DOHH2 (cell line): ENCODE data around the gene PLEKHG4B.
"Not testable (repeated sequence)": the region's sequence is repeated elsewhere in the genome, so short reads cannot be mapped to it uniquely, and the experiment has no call there.

Experiments used
- H3F3A ChIP-seq: fragments of 200-600 bp; sonication (generic), shearing (Covaris generic); 2 replicates; pipeline ENCODE4 v1.6.0; 2016; ENCODE audit warnings: antibody characterized with exemption, mild to moderate bottlenecking; ENCODE audit not compliant: control insufficient read depth, insufficient read depth
- H3K27ac ChIP-seq: fragments of 200-600 bp; sonication (generic); 2 replicates; pipeline ENCODE4 v1.5.1; 2014; ENCODE audit warnings: low read depth, mild to moderate bottlenecking, low read length, moderate library complexity
- H3K27me3 ChIP-seq: fragments of 200-600 bp; sonication (generic); 2 replicates; pipeline ENCODE4 v1.6.1; 2014; ENCODE audit warnings: mild to moderate bottlenecking, low read length, mixed read lengths; ENCODE audit not compliant: control insufficient read depth
- H3K36me3 ChIP-seq: fragments of 200-600 bp; sonication (generic); 2 replicates; pipeline ENCODE4 v1.6.1; 2014; ENCODE audit warnings: mild to moderate bottlenecking, low read length, moderate library complexity, mixed read lengths; ENCODE audit not compliant: control insufficient read depth
- H3K4me1 ChIP-seq: fragments of 200-600 bp; sonication (generic); 2 replicates; pipeline ENCODE4 v1.6.1; 2014; ENCODE audit warnings: mild to moderate bottlenecking, low read length, mixed read lengths; ENCODE audit not compliant: control insufficient read depth
- H3K4me2 ChIP-seq: fragments of 200-600 bp; sonication (generic); 2 replicates; pipeline ENCODE4 v1.6.0; 2014; ENCODE audit warnings: mild to moderate bottlenecking, low read length, moderate library complexity
- H3K4me3 ChIP-seq: fragments of 200-600 bp; sonication (generic); 2 replicates; pipeline ENCODE4 v1.5.1; 2014; ENCODE audit warnings: mild to moderate bottlenecking, low read length, mixed read lengths
- H3K79me2 ChIP-seq: fragments of 200-600 bp; sonication (generic); 2 replicates; pipeline ENCODE4 v1.6.1; 2014; ENCODE audit warnings: mild to moderate bottlenecking, low read length, mixed read lengths; ENCODE audit not compliant: control insufficient read depth
- H3K9me2 ChIP-seq: fragments of 200-600 bp; sonication (generic); replicated peaks from 2 replicates; pipeline ENCODE4 v1.6.1; 2014; ENCODE audit warnings: mild to moderate bottlenecking, low read length, mixed read lengths; ENCODE audit not compliant: control insufficient read depth
- H3K9me3 ChIP-seq: fragments of 200-600 bp; sonication (generic); 2 replicates; pipeline ENCODE4 v1.6.1; 2014; ENCODE audit warnings: antibody characterized with exemption, low read length, mixed read lengths; ENCODE audit not compliant: control insufficient read depth, insufficient read depth
- H4K20me1 ChIP-seq: fragments of 200-600 bp; sonication (generic); 2 replicates; pipeline ENCODE4 v1.6.0; 2014; ENCODE audit warnings: low read depth, mild to moderate bottlenecking, antibody characterized with exemption, low read length, moderate library complexity; ENCODE audit not compliant: control insufficient read depth, insufficient read depth
- EZH2phosphoT487 ChIP-seq: fragments of 200-600 bp; sonication (generic); IDR thresholded peaks from 2 replicates; pipeline ENCODE4 v1.6.1; 2017; ENCODE audit warnings: borderline replicate concordance, mild to moderate bottlenecking, antibody characterized with exemption, low read length, moderate library complexity, mixed read lengths
- TF ChIP-seq, protein P1 (sequence below): fragments of 200-600 bp; sonication (generic); IDR thresholded peaks from one replicate; pipeline ENCODE4 v1.5.1; 2014; ENCODE audit warnings: antibody characterized with exemption, mild to moderate bottlenecking, low read depth, low read length; ENCODE audit not compliant: poor library complexity, severe bottlenecking

The PLEKHG4B gene

DNA sequence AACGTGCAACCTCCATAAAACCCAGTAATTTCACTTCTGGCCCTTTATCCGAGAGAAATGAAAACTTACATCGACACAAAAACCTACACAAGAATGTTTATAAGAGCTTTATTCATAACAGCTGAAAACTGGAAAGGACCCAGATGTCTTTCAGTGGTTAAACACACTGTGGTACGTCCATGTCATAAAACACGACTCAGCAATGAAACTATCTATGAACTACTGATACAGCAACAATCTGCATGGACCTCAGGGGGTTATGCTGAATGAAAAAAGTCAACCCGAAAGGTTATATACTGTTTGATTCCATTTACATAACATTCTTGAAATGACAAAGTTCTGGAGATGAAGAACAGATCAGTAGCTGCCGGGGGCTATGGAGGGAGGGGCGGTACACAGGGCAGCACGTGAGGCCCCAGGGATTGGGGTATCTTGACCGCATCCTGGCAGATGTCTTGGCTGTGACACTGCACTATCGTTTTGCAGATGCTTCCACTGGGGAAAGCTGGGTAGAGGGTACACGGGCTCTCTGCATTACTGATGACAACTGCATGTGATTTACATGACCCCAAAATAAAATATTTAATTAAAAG lies 121.9 kb downstream of the PLEKHG4B start:
- Histone ChIP-seq H3K4me3 (no peak overlapping the region), H3K4me1 (peaks cover 27% of the 10 kb centered on the region), H3K36me3 (peaks cover 25% of the 10 kb centered on the region), H3K9me3 (no peaks in the 10 kb centered on the region), H4K20me1 (peaks cover 5% of the 10 kb centered on the region; the same call in 1 of the 2 replicates), H3F3A (no peaks in the 10 kb centered on the region), H3K79me2 (peaks cover 62% of the 10 kb centered on the region), H3K4me2 (peak overlapping the region; percentile 30), H3K9me2 (no peaks in the 10 kb centered on the region), H3K27me3 (no peaks in the 10 kb centered on the region), H3K27ac (peak overlapping the region; percentile 6; the same call in 1 of the 2 replicates)
- TF ChIP-seq, protein P1, sequence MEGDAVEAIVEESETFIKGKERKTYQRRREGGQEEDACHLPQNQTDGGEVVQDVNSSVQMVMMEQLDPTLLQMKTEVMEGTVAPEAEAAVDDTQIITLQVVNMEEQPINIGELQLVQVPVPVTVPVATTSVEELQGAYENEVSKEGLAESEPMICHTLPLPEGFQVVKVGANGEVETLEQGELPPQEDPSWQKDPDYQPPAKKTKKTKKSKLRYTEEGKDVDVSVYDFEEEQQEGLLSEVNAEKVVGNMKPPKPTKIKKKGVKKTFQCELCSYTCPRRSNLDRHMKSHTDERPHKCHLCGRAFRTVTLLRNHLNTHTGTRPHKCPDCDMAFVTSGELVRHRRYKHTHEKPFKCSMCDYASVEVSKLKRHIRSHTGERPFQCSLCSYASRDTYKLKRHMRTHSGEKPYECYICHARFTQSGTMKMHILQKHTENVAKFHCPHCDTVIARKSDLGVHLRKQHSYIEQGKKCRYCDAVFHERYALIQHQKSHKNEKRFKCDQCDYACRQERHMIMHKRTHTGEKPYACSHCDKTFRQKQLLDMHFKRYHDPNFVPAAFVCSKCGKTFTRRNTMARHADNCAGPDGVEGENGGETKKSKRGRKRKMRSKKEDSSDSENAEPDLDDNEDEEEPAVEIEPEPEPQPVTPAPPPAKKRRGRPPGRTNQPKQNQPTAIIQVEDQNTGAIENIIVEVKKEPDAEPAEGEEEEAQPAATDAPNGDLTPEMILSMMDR = no peak
- TF ChIP-seq EZH2phosphoT487 = no peak

DNA sequence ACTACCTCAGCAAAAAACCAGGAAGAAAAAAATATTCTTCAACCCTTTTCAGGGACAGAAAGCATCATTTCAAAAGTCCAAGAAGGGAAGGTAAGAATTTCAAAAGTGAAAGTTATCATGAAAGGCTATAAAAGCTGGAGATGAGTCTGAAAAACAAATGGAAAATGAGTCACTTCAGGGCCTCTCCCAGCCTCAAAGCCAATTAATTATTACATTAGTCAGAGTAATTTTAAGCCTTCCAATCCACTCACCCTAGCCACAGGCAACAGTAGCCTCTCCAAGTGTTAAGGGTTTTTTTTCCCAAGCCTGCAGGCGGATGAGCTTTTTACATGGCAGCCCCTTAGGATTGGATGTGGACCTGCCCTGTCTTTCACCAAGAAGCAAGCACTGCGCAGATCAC lies 123.3 kb downstream of the PLEKHG4B start:
- H4K20me1 ChIP-seq, H3K27me3 ChIP-seq, H3K9me2 ChIP-seq, H3K9me3 ChIP-seq, H3F3A ChIP-seq: not testable (repeated sequence)
- peaks cover 32% of the 10 kb centered on the region for H3K36me3 ChIP-seq
- H3K27ac ChIP-seq = 0 out of 2 replicates have a peak overlapping the region, but pooled peaks have one; percentile 18
- peak overlapping the region; percentile 19; the same call in 1 of the 2 replicates for H3K4me3 ChIP-seq
- H3K79me2 ChIP-seq = peaks cover 66% of the 10 kb centered on the region
- H3K4me2 ChIP-seq = peak overlapping the region; percentile 53
- peaks cover 34% of the 10 kb centered on the region for H3K4me1 ChIP-seq

DNA sequence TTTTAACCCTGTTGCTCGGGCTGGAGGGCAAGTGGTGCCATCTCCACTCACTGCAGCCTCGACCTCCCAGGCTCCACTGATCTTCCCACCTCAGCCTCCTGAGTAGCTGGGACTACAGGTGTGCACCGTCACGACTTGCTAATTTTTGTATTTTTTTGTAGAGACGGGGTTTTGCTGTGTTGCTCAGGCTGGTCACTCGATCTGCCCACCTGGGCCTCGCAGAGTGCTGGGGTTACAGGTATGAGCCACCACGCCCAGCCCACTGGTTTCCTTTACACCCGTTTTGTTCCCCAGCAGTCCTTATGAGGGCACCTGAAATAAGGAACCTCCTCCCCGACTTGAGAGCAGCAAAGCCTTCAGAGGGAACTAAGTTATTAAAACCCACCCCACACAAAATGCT lies 124.1 kb downstream of the PLEKHG4B start:
- H3K27ac ChIP-seq, H3K4me3 ChIP-seq, H3F3A ChIP-seq, H3K27me3 ChIP-seq, H3K9me2 ChIP-seq, H3K9me3 ChIP-seq: not testable (repeated sequence)
- H3K4me1 ChIP-seq = peaks cover 40% of the 10 kb centered on the region
- H4K20me1 ChIP-seq = peaks cover 15% of the 10 kb centered on the region
- peaks cover 71% of the 10 kb centered on the region for H3K79me2 ChIP-seq
- H3K36me3 ChIP-seq = peaks cover 37% of the 10 kb centered on the region
- peak overlapping the region; percentile 53 for H3K4me2 ChIP-seq

DNA sequence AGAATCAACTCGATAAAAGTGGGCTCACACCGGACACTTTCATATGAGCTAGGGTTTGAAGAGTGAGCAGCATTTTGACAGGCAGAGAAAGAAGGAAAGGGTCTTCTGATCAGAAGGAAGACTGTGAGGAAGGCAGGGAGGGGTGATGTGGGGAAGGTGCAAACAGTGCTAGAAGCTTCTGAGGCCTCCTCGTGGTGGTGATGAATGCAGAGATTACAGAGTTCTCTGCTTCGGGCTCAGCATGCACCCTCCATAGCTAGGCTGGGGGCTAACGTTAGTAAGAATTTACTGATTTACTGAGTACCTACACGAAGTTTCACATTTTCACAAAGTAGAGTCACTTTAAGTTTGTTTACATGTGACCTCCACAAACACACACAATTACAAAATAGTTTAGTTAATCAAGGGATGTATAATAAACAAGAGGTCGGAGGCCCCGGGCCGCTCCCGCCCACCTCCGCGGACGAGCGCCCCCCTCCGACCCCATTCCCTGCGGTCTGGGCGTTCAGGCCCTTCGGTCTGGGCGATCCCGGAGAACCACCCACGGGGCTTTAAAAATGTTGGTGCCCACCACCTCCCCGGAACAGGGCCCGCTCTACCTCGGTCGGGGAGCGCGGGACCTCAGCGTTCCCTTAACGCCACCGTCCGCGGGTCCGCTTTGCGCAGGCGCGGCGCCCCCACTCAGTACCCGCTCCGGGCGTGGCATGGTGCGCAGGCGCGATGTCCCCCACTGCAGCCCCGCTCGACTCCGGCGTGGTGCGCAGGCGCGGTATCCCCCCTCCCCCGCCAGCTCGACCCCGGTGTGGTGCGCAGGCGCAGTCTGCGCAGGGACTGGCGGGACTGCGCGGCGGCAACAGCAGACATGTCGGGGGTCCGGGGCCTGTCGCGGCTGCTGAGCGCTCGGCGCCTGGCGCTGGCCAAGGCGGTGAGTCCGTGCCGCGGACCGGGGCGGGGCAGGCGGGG lies 125.8 kb downstream of the PLEKHG4B start, which contains the start of the genes CCDC127 and SDHA:
Gene CCDC127, minus strand, starts transcription at position 660 of the 963 bp plus-strand sequence. CDS start 1,304 bp downstream, outside the sequence.
Gene SDHA, plus strand, starts transcription at position 827 of the 963 bp plus-strand sequence. Its CDS starts 36 bp downstream, at position 863.
- peaks cover 50% of the 10 kb centered on the region for H3K36me3 ChIP-seq
- peak within 1 kb of the TSS; percentile 86 for H3K4me3 ChIP-seq
- H3K9me2 ChIP-seq, H3F3A ChIP-seq, H3K27me3 ChIP-seq, H3K9me3 ChIP-seq: not testable (repeated sequence)
- peaks cover 88% of the 10 kb centered on the region for H3K79me2 ChIP-seq
- peak within 1 kb of the TSS; percentile 71 for H3K4me2 ChIP-seq
- TF ChIP-seq, protein P1 = peak; percentile 72
- H4K20me1 ChIP-seq = peaks cover 22% of the 10 kb centered on the region
- peaks cover 49% of the 10 kb centered on the region for H3K4me1 ChIP-seq
- H3K27ac ChIP-seq = peak within 1 kb of the TSS; percentile 65
